Memory B cell (primary cell): ENCODE data around the gene IFT43.

Source experiments
- ATAC-seq: fragments of 150-1000 bp; cut with Tn5 transposase; 2 replicates; pipeline ENCODE4 v1.10.0; 2021; ENCODE audit warnings: low read depth, mild to moderate bottlenecking, moderate library complexity
- DNase-seq, 2 donors: peaks; one replicate each; pipeline ENCODE4 v3.0.0; 2022; ENCODE audit warnings: low spot score in 2 of 2
- H3K27ac Mint-ChIP-seq: one replicate; pipeline ENCODE4 v1.8.0; 2022; ENCODE audit warnings: mild to moderate bottlenecking, moderate library complexity, mixed read lengths
- H3K27me3 Mint-ChIP-seq: one replicate; pipeline ENCODE4 v1.8.0; 2022; ENCODE audit warnings: mixed read lengths
- H3K36me3 Mint-ChIP-seq: one replicate; pipeline ENCODE4 v1.8.0; 2022; ENCODE audit warnings: mild to moderate bottlenecking, mixed read lengths
- H3K4me1 Mint-ChIP-seq: one replicate; pipeline ENCODE4 v1.8.0; 2022; ENCODE audit warnings: mixed read lengths
- H3K4me3 Mint-ChIP-seq: one replicate; pipeline ENCODE4 v1.8.0; 2022; ENCODE audit warnings: mild to moderate bottlenecking, moderate library complexity, mixed read lengths
- H3K9me3 Mint-ChIP-seq: one replicate; pipeline ENCODE4 v1.8.0; 2022; ENCODE audit warnings: mixed read lengths

IFT43 gene

GRCh38 chr14:76088326-76088725, 102.8 kb downstream of the IFT43 start:
- no peak overlapping the region for H3K27ac Mint-ChIP-seq
- H3K4me1 Mint-ChIP-seq = no peaks in the 10 kb centered on the region
- H3K9me3 Mint-ChIP-seq = no peaks in the 10 kb centered on the region

GRCh38 chr14:76088771-76089571, 103.4 kb downstream of the IFT43 start:
- H3K4me1 Mint-ChIP-seq = no peaks in the 10 kb centered on the region
- H3K4me3 Mint-ChIP-seq = no peak overlapping the region
- no peak for DNase-seq
- no peak overlapping the region for H3K27ac Mint-ChIP-seq
- peaks cover 3% of the 10 kb centered on the region for H3K27me3 Mint-ChIP-seq
- no peaks in the 10 kb centered on the region for H3K36me3 Mint-ChIP-seq
- H3K9me3 Mint-ChIP-seq = no peaks in the 10 kb centered on the region
- no peak for ATAC-seq

More at GRCh38 chr14:76088326-76088725, 102.8 kb downstream of the IFT43 start:
- no peak for DNase-seq
- Mint-ChIP-seq H3K36me3 (no peaks in the 10 kb centered on the region), H3K27me3 (peaks cover 2% of the 10 kb centered on the region), H3K4me3 (no peak overlapping the region)
- ATAC-seq = no peak

GRCh38 chr14:76089575-76089974, 104.0 kb downstream of the IFT43 start:
- H3K27me3 Mint-ChIP-seq = peaks cover 3% of the 10 kb centered on the region
- H3K4me3 Mint-ChIP-seq = no peak overlapping the region

GRCh38 chr14:76090616-76091391, 105.2 kb downstream of the IFT43 start:
- DNase-seq (no peak), ATAC-seq (no peak)
- Mint-ChIP-seq H3K27me3 (peaks cover 3% of the 10 kb centered on the region), H3K9me3 (no peaks in the 10 kb centered on the region), H3K4me1 (no peaks in the 10 kb centered on the region), H3K4me3 (no peak overlapping the region), H3K36me3 (no peaks in the 10 kb centered on the region), H3K27ac (no peak overlapping the region)

More at GRCh38 chr14:76089575-76089974, 104.0 kb downstream of the IFT43 start:
- no peaks in the 10 kb centered on the region for H3K36me3 Mint-ChIP-seq
- no peaks in the 10 kb centered on the region for H3K4me1 Mint-ChIP-seq
- H3K27ac Mint-ChIP-seq = no peak overlapping the region
- ATAC-seq (no peak), DNase-seq (no peak)
- H3K9me3 Mint-ChIP-seq = no peaks in the 10 kb centered on the region

DNA sequence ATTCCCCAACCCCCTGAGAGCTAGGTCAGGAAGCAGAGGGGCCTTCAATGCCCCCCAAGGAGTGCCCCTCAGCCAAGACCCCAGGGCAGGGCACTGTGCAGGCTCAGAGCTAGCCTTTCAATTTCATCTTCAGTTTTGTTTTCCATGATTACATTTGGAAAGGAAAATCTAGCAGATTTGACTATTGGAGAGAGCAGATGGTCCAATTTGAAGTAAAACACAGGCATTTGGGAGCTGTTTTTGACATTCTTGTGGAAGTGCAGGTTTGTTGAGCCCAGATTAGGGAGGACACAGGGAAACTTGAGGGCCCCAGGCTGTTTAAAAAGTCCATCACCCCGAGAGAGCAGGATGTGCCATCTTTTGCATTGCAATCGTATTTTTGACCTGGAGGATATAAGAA, 107.5 kb downstream of the IFT43 start:
- H3K27me3 Mint-ChIP-seq = peaks cover 6% of the 10 kb centered on the region
- no peak for ATAC-seq

GRCh38 chr14:76096257-76096656, 110.7 kb downstream of the IFT43 start:
- Mint-ChIP-seq H3K4me1 (no peaks in the 10 kb centered on the region), H3K27ac (no peak overlapping the region), H3K9me3 (no peaks in the 10 kb centered on the region), H3K4me3 (no peak overlapping the region), H3K27me3 (peaks cover 8% of the 10 kb centered on the region), H3K36me3 (no peaks in the 10 kb centered on the region)
- no peak for DNase-seq
- ATAC-seq = no peak

More for the DNA sequence above, 107.5 kb downstream of the IFT43 start:
- no peak for DNase-seq
- Mint-ChIP-seq H3K4me1 (no peaks in the 10 kb centered on the region), H3K4me3 (no peak overlapping the region), H3K9me3 (no peaks in the 10 kb centered on the region), H3K36me3 (no peaks in the 10 kb centered on the region), H3K27ac (no peak overlapping the region)

- H3K4me1 Mint-ChIP-seq = no peaks in the 10 kb centered on the region
- H3K27me3 Mint-ChIP-seq = peaks cover 10% of the 10 kb centered on the region
- no peak overlapping the region for H3K4me3 Mint-ChIP-seq
- no peak overlapping the region for H3K27ac Mint-ChIP-seq
- H3K36me3 Mint-ChIP-seq = no peaks in the 10 kb centered on the region
- DNase-seq (no peak), ATAC-seq (no peak)
- H3K9me3 Mint-ChIP-seq = no peaks in the 10 kb centered on the region
Observed at GRCh38 chr14:76097547-76097946, 112.0 kb downstream of the IFT43 start.

DNA sequence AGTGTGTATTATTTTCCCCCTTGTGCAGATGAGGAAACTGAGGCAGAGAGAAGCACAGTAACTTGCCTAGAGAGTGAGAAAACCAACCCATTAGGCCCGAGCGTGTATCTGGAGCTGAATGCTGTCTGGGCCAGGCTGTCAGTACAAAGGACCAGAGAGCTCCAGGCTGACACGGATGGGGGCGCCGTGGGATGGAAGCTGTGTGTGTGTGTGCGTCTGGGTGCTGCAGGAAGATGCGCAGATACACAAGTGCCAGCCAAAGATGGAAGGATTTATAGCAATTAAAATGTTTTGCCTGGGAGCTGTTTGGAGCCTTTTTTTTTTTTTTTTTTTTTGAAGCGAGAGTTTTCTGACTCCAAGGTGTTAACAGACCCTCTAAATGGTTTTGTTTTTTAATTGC, 112.5 kb downstream of the IFT43 start:
- no peak overlapping the region for H3K4me3 Mint-ChIP-seq
- H3K4me1 Mint-ChIP-seq = no peaks in the 10 kb centered on the region
- ATAC-seq (no peak), DNase-seq (no peak)
- no peaks in the 10 kb centered on the region for H3K36me3 Mint-ChIP-seq
- peaks cover 10% of the 10 kb centered on the region for H3K27me3 Mint-ChIP-seq
- H3K9me3 Mint-ChIP-seq = no peaks in the 10 kb centered on the region
- H3K27ac Mint-ChIP-seq = no peak overlapping the region

DNA sequence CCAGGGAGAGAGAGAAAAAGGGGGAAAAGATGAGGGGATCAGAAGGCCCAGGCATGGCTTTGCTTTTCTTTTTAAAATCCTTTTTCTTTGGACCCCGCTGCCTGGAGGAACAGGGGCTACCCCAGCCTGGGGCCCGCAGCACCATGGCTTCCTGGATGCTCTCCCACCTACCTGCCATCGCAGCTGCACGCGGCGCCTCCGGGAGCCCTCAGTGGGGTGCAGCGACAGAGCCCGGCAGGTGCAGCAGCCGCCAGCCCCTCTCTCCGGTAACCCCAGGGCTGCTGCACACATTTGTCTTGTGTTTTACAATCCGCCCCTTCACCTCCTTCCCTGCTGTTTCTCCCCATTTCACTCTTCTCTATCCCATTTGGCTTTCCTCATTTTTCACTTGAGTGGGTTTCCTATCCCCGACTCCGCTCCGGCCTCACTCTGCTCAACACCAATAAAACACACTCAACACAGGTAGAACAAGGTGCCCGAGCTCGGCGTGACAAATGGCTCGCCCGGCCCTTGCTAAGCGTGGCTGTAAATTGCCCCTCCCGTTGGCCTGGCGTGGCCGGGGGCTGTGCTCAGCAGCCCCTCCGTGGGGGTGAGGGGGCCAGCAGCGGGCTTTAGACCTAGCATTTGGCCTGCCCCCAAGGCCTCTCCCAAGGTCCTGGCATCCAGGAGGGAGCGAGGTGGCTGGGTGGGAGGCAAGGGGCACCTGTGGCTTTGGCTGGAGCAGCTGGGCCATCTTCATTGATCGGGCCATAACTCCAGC, 113.5 kb downstream of the IFT43 start:
- Mint-ChIP-seq H3K36me3 (no peaks in the 10 kb centered on the region), H3K27ac (no peak overlapping the region), H3K27me3 (peaks cover 10% of the 10 kb centered on the region), H3K4me1 (no peaks in the 10 kb centered on the region), H3K9me3 (no peaks in the 10 kb centered on the region), H3K4me3 (no peak overlapping the region)
- ATAC-seq (no peak), DNase-seq (no peak)

DNA sequence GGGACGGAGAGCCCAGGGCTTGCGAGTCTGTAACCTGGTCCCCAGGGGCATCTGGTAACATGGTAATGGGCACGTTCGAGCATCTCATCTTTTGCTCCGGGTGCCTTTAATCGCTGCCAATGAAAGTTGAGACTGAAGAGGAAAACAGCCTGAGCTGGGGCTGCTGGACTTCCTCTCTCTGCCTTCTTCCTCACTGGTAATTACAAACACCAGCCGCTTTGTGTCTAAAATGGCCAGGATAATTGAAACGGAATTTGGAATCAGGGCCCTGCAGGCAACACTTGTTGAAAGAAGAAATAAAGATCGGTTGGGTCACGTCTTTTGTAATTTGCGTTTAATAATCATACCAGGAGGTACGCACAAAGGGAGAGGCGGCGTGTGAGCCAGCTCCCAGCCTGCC, 114.7 kb downstream of the IFT43 start:
- Mint-ChIP-seq H3K36me3 (no peaks in the 10 kb centered on the region), H3K27ac (no peak overlapping the region), H3K9me3 (no peaks in the 10 kb centered on the region), H3K27me3 (peaks cover 12% of the 10 kb centered on the region), H3K4me1 (no peaks in the 10 kb centered on the region), H3K4me3 (no peak overlapping the region)
- DNase-seq (no peak), ATAC-seq (no peak)

GRCh38 chr14:76101391-76102379, 116.1 kb downstream of the IFT43 start:
- no peak for DNase-seq
- Mint-ChIP-seq H3K27me3 (peaks cover 15% of the 10 kb centered on the region), H3K27ac (no peak overlapping the region), H3K4me3 (no peak overlapping the region), H3K36me3 (no peaks in the 10 kb centered on the region), H3K9me3 (no peaks in the 10 kb centered on the region), H3K4me1 (no peaks in the 10 kb centered on the region)
- ATAC-seq = no peak

DNA sequence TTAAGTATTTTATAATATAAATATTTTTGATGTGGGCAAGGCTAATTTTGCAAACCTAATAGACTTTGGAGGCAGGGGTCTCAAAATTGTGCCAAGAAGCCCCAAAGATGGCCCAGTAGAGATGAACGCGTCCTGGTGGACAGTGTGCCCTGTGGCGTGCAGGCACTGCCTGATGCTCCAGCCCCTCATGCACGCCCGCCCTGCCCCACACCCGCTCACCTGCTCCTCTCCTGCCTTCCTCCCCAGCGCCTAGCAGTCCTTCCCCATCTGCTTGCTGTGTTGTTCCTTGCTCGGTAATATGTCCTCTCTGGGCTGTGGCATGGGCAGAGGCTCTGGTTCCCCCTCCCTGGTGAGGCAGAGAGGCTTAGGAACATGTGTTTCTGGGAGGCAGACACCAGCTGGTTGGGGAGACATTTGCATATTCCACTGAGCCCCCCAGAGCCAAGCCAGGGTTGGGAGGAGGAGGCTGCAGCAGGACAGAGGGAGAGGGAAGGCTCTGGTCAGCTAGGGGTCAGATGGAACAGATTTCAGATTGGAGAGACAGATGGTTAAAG, 119.3 kb downstream of the IFT43 start:
- Mint-ChIP-seq H3K27ac (no peak overlapping the region), H3K36me3 (no peaks in the 10 kb centered on the region), H3K4me3 (no peak overlapping the region), H3K27me3 (peaks cover 14% of the 10 kb centered on the region), H3K4me1 (no peaks in the 10 kb centered on the region), H3K9me3 (peaks cover 5% of the 10 kb centered on the region)
- DNase-seq (no peak), ATAC-seq (no peak)

- H3K9me3 Mint-ChIP-seq = peaks cover 5% of the 10 kb centered on the region
- no peaks in the 10 kb centered on the region for H3K4me1 Mint-ChIP-seq
- no peak overlapping the region for H3K4me3 Mint-ChIP-seq
- H3K27ac Mint-ChIP-seq = no peak overlapping the region
- ATAC-seq (no peak), DNase-seq (no peak)
- H3K36me3 Mint-ChIP-seq = no peaks in the 10 kb centered on the region
- H3K27me3 Mint-ChIP-seq = peaks cover 14% of the 10 kb centered on the region
Observed at GRCh38 chr14:76106188-76106587, 120.6 kb downstream of the IFT43 start.
